Limb (tissue), 2 donors: Measurements from ENCODE around the gene FHL3.
A peak's percentile ranks its signal among the peaks of the same experiment; 100 is the strongest.

Source experiments
- DNase-seq, 2 donors: peaks; one replicate each; pipeline ENCODE4 v3.0.0-alpha.2; 2016; ENCODE audit errors: extremely low spot score in 2 of 2

FHL3 gene

DNA sequence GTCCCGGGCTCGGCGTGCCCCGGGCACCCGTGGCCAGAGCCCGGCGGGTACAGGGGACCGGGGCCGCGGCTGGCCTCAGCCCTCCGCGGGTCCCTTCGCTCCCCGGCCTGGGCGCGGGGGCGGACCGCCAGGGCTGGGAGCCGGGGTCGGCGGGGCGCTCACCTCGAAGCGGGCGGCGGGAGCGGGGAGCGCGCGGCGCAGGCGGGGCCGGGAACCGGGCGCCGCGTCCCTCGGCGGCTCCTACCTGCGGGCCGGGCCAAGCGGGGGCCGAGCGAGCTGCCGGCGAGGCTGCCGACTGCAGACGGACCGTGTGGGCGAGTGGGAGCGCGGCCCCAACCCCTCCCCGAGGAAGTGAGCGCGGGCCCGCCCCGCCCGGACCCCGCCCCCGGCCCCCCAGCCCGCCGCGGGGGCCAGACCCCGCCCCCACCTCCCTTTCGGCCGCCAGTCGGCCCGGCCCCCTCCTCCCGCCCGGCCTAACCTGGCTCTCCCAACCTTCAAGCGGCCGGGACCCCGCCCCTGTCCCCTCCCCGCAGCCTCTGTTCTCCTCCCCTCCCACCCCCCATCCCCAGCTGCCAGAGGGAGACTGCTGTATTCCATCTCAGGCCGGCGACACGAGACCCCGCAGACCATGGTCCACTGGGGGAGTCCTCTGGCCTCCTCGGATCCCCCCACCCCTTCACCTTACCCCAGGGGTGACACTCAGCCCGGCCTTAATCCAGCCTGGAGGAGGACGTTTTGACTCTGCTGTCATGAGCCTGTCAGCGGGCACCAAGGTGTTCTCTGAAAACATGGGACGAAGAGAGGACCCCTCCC is at the start of gene FHL3:
FHL3 (minus strand) TSS at position 320 of the 813 bp plus-strand sequence. CDS start 6,102 bp downstream, outside the sequence.
- peak; percentile 80 to 86 for DNase-seq

GRCh38 chr1:38053416-38054091 is 48.2 kb upstream of the FHL3 start:
- DNase-seq = no peak

DNA sequence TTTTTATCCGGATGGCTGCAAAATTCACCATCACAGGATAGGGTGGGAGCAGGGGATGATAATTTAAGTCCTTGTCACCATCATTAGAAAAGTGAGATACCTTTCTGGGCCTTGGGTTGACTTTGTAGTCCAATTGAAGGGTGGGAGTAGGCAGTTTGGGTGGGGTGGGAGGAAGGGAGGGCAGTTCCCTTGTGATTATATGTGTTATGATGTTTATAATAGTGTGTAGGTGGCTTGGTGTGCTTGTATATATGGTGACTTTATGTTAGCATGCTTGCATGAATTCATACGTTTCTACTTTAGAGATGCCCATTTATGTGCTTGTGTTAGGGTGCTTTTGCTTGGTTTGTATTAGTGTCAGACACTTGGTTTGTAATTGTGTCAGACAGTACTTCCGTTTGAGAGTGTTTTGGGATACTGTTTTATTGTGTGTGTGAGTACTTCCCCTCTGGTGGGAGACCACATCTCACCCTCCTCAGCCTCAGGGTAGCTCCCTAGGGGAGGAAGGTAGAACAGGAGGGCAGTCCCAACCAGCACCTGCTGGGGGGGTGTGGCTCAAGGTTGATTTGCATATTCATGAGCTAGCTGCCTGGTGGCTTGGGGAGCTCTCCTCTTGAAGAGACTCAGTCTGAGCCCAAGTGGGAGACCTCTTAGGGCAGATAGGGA is 47.6 kb upstream of the FHL3 start:
- no peak for DNase-seq

DNA sequence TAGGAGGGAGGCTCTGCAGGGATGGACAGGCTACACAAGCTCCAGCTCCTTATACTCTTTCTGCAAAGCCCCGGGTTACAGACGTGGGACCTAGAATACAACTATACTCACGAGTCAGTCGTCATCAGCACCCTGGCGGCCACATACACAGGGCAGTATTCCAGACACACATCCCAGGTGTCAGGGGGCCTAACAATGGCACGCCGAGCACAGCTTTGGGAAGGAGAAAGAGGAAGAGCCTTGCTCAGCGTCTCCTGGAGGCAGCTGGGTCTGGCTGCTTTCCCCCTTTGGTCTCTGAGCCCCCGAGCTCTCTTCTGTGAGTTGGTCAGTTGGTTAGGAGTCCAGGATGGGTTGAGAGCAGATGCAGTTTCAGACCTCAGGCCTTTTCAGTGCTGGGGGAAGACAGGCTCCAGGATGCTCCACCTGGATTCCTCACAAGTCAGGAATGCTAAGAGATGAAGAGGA is 45.8 kb upstream of the FHL3 start:
- no peak for DNase-seq

DNA sequence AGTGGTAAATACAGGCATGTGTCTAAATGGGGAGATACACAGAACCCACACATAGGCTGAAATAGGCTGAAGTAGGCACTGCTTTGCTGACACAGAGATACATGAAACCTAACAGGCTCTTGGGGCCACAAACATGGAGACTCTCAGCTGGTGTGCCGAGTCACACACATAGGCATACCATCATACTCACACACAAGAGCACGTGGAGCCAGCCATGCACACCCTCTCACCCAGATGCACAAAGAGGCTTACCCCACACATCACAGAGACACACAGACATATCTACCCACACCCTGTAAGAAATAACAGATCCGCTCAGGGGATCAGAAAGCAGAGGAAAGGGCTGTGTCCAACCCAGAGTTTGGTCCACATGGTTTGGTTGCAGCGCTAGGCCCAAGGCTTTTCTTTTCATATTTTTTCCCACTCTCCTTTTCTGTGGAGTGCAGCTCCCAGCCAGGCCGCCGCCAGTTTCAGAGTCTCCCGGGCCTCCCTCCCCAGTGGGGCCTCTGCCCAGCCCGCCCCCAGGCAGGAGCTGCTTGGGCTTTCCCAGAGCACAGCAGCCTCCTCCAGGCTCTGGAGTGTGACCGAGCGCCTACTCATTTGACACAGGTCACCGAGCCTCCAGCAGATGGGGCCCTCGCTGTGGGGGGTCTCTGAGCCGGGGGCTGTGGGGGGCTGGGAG is 45.2 kb upstream of the FHL3 start:
- peak in 1 of 2 donors; percentile 42 for DNase-seq

DNA sequence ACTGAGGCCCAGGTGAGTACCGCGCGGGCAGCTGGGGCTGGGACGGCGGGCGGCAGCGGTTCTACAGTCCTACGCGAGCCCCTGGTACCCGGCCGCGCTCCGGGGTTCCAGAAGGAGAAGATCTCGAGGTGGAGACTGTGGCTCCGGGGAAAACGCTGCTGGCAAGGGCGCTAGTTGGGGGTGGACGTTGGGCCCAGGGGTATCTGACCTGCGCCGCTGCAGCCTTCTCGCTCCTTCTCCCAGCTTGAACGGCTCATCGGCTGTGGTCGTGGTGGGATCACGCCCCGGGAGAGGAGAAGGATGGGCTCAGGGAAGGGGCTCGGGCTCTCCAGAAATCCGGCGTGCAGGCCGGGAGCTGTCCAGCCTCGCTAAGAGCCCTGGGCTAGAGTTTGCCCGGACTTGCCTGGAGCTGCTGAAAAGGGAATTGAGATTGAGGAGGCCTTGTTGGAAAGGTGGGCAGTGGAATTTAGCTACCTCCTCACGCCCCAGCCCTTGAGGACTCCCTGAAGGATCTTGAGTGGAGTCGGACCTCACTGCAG is 42.4 kb upstream of the FHL3 start:
- peak in 1 of 2 donors; percentile 54 for DNase-seq

DNA sequence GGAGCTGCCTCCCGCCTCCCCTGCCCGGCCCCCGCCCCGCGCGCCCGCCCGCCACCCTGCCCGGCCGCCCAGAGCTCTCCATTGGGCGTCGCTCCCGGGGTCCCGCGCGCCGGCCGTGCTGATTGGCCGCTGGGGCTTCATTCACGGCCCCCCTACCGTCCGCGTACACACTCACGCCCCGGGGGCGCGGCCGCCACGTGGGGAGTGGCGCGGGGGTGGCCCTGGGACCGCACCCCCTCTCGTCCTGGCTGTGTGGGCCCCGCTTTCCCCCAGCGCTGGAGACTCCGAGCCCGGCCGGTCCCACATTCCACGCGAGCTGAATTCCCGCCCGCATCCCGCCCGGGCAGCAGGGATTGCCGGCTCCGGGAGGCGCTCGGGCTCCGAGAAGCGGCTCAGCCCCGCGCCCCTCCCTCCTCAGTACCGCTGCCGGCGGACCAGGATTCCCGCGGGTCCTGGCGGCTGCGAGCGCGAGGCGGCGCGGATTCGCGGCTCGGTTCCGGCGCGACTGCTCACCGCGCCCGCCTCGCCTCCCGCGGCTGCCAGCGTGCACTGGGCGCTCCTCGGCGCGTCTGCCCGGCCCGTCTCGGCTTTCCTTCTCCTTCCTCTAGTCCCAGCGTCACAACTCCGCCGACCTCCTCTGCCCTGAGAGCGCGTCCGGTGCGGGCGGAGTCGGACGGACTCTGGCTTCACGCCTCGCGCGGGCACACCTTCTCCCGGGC is 41.7 kb upstream of the FHL3 start:
- DNase-seq = peak; percentile 79 to 91

DNA sequence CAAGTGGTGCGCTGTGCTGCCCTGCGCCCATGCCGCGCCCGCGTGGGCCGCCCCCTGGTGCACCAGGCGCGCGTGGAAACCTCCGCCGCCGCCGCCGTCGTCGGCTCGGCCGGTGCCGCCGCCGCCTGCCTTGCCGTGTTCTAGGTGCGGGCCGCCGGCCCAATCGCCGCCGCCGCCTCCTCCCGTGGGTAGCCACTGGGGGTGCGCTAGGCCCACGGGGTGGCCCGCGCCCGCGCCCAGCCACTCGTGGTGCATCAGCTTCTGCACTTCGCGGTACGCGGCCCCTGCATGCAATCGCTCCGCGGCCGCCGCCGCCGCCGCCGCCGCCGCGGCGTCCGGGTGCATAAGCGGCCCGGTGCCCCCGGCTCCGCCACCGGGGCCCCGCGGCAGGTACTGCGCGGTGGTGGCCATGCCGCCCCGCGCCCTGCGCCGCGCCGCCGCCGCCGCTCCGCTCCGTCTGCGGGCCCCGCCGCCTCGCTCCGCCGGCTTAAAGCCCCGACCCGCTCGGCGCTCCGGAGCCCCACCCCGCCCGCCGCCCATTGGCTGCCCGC is 41.1 kb upstream of the FHL3 start, which contains the start of gene POU3F1:
POU3F1 (minus strand) TSS at position 461 of the 551 bp plus-strand sequence; CDS start at position 411, 50 bp downstream.
- DNase-seq = peak in 1 of 2 donors; percentile 55

DNA sequence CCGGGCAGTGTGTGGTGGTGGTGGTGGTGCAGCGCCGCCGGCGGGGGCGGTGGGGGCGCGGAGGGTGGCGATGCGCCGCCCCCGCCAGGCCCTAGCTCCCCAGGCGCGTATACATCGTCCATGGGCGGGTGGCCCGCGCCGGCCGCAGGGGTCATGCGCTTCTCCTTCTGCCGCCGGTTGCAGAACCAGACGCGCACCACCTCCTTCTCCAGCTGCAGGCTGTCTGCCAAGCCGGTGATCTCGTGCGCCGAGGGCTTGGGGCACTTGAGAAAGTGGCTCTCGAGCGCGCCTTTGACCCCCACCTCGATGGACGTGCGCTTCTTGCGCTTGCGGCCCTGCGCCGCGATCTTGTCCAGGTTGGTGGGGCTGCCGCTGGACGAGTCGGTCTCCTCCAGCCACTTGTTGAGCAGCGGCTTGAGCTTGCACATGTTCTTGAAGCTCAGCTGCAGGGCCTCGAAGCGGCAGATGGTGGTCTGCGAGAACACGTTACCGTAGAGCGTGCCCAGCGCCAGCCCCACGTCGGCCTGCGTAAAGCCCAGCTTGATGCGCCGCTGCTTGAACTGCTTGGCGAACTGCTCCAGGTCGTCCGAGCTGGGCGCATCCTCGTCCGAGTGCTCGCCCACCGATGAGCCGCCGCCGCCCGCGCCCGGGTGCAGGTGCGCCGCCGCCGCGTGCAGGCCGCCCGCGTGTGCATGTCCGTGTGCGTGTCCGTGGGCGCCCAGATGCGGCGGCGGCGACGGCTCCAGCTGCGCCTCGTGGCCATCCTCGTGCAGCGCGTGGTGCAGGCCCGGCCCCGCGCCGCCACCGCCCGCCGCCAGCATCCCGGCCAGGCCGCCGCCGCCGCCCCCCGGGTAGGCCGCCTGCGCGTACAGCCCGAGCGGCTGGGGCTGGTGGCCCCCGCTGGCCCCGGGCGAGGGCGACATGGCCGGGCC is 40.4 kb upstream of the FHL3 start:
- peak in 1 of 2 donors; percentile 46 for DNase-seq

DNA sequence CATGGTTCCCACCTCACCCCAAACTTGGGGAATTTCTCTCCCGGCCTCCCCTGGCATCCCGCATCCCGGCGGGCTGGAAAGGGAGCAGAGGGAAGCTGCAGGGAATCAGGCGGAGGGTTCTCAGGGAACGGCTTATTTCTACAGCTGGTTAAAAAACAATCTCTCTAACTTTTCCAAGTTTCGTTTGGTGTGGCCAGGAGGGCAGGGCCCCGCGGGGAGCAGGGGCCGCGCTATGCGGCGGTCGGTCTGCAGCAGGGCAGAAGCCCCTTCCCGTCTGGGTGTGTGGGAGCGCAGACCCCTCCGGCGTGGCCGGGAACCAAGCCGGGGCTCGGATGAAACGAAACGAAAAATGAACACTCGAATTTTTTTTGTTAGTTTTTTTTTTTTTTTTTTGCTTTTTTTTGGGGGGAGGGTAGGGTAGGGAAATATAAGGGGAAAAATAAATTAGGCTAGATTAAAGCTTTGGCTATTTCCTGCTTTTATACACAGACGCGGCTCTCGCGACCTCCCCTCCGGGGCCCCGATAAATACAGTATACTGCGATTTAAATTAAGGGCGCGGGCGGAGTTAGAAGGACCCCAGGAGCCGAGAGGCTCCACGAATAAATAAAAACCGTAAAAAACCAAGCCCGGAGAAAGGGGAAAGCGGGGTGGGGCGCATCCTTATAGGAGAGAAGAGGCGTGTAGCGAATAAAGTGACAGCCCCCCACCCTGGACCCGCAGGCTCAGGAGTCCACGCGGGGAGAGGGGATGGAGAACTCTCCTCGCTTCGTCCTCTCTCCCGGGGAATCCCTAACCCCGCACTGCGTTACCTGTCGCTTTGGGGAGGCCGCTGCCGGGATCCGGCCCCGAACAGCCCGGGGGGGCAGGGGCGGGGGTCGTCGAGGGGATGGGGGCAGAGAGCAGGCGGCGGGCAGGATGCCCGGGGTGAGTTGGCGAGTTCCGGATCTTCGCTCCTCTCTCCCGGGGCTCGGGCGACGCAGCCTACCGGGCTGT is 39.2 kb upstream of the FHL3 start:
- DNase-seq = peak in 1 of 2 donors; percentile 43

GRCh38 chr1:38043036-38043747 is 37.9 kb upstream of the FHL3 start:
- DNase-seq = no peak

- no peak for DNase-seq
Observed at GRCh38 chr1:38041936-38042834, 36.9 kb upstream of the FHL3 start.

GRCh38 chr1:38039331-38040088 is 34.2 kb upstream of the FHL3 start:
- no peak for DNase-seq

DNA sequence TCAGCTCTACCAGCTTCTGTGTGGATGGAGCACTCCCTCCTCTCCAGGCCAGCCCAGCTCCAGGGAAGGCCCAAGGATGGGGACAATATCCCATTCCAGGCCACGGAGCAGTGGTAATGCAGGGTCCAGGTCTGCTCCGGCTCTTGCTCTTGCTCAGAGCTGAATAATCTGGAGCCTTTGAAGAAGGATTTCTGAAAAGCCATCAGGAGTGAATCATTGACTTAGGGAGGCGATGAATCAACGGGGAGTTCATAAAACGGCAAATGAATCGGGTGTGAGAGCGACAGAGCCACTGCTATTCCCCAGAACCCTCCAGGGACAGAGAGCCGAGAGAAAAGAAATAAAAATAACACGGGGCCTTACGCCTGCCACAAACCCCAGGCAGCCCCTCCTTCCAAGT is 33.5 kb upstream of the FHL3 start:
- no peak for DNase-seq

GRCh38 chr1:38037221-38037939 is 32.1 kb upstream of the FHL3 start:
- no peak for DNase-seq
